ENCODE data around the gene CCR7. TPM values are rescaled to one million over a fixed set of nuclear protein-coding genes. Genes with fewer than 3 reads are reported as not detected.

Gene CCR7
- total and polyA plus RNA-seq, 2 of the 8 experiments (the other 6 are each of a cell fraction or from before 2014, with no cell fraction given), result 0.12 to 0.17 TPM

GRCh38 chr17:40539711-40540411, 25.4 kb downstream of the CCR7 start:
- Histone ChIP-seq H2BK20ac (ENCODE audit: low read length) (peak overlapping the region; percentile 80; the same call in 1 of the 2 replicates), H2AFZ (ENCODE audit: low read length) (no peak overlapping the region), H3K14ac (ENCODE audit: insufficient read length) (no peak overlapping the region), H3K23ac (ENCODE audit: insufficient read length) (no peak overlapping the region), H3K4ac (replicated peaks; ENCODE audit: insufficient read length, low read depth, low read length) (no peak overlapping the region), H4K20me1 (replicated peaks in 1 of 2; ENCODE audit: control insufficient read depth in 1 of 2, insufficient read depth in 2 of 2, low read length in 2 of 2) (peaks cover 0 to 1% of the 10 kb centered on the region in 2 experiments), H2BK12ac (ENCODE audit: low read depth, low read length) (0 out of 2 replicates have a peak overlapping the region, but pooled peaks have one; percentile 28), H3K27me3 (replicated peaks in 1 of 4; ENCODE audit: control insufficient read depth in 3 of 4, extremely low read depth in 1 of 4, insufficient read depth in 3 of 4, low read length in 3 of 4) (no peaks in the 10 kb centered on the region; a peak in 1 of 7 replicates), H4K5ac (ENCODE audit: insufficient read length, low read depth, low read length) (no peak overlapping the region), H3K23me2 (ENCODE audit: low read depth, low read length) (no peaks in the 10 kb centered on the region), H4K8ac (ENCODE audit: extremely low read depth, insufficient read depth, low read length) (no peak overlapping the region), H3K79me2 (ENCODE audit: control insufficient read depth in 1 of 2, insufficient read depth in 2 of 2, low read length in 2 of 2) (no peaks in the 10 kb centered on the region), H2AK5ac (ENCODE audit: low read depth, low read length) (no peak overlapping the region), H4K91ac (replicated peaks; ENCODE audit: insufficient read length, low read length) (no peak overlapping the region), H3K36me3 (ENCODE audit: control insufficient read depth in 2 of 4, insufficient read depth in 4 of 4, low read length in 3 of 4) (no peaks in the 10 kb centered on the region), H3K4me3 (ENCODE audit: extremely low read depth in 1 of 4, insufficient read depth in 2 of 4, low read depth in 3 of 4, low read length in 4 of 4) (no peak overlapping the region), H2BK15ac (ENCODE audit: low read length) (peak overlapping the region; percentile 88; the same call in 1 of the 2 replicates), H3K4me2 (ENCODE audit: insufficient read depth in 1 of 2, low read depth in 2 of 2, low read length in 2 of 2) (no peak overlapping the region), H3K9ac (replicated peaks in 1 of 4; ENCODE audit: extremely low read depth in 1 of 4, low read depth in 3 of 4, low read length in 3 of 4) (no peak overlapping the region), H3K79me1 (ENCODE audit: low read depth, low read length) (no peaks in the 10 kb centered on the region), H3K18ac (ENCODE audit: extremely low read depth, low read length) (no peak overlapping the region), H3K9me3 (ENCODE audit: insufficient read depth in 2 of 2, low read depth in 1 of 2, low read length in 1 of 2) (no peaks in the 10 kb centered on the region), H3K27ac (ENCODE audit: low read depth, low read length) (no peak overlapping the region), H2BK120ac (replicated peaks; ENCODE audit: low read depth, low read length) (no peak overlapping the region), H3K4me1 (replicated peaks in 1 of 4; ENCODE audit: control insufficient read depth in 3 of 4, insufficient read depth in 4 of 4, low read length in 3 of 4) (peaks cover 2 to 9% (median 5%) of the 10 kb centered on the region in 4 experiments; a peak in 6 of 7 replicates), H2BK5ac (ENCODE audit: low read depth, low read length) (no peak overlapping the region), H3K56ac (replicated peaks; ENCODE audit: insufficient read length, low read depth, low read length) (no peak overlapping the region)
- WGBS, 2 experiments (ENCODE audit: extremely low coverage in 1 of 2, insufficient coverage in 1 of 2, insufficient read length in 1 of 2, insufficient replicate concordance in 2 of 2, low coverage in 1 of 2, low lambda C conversion rate in 2 of 2, missing lambda C conversion rate in 1 of 2), result 91% methylated on average over 9 of the region's 9 CpGs; no CpG with 5 or more reads in 1 of the 2 experiments
- ChIA-PET CTCF (ENCODE audit: partially characterized antibody) (interaction anchor here (0.5 to 19.4 kb wide), 17 partner anchors 10 to 541 kb away, joined by 3 to 435 read pairs (median 4); partner anchors contain the start of gene IGFBP4), POLR2A (ENCODE audit: partially characterized antibody) (interaction anchor here (0.5 to 1.6 kb wide), 4 partner anchors 13 to 217 kb away, joined by 3 read pairs; no protein-coding TSS in a partner anchor)
- FAIRE-seq (no peak), DNase-seq (ENCODE audit: low read depth in 1 of 2, low spot score in 2 of 2) (no peak)
- TF ChIP-seq CHD1 (IDR thresholded peaks at IDR 0.05; ENCODE audit: low read depth, low read length) (no peak), YY1 (IDR thresholded peaks at IDR 0.05; ENCODE audit: low read depth, low read length) (no peak), USF2 (IDR thresholded peaks at IDR 0.05; ENCODE audit: low read length) (no peak), MAX (IDR thresholded peaks at IDR 0.05) (no peak), CTCF (IDR thresholded peaks at IDR 0.05; ENCODE audit: control extremely low read depth in 1 of 3, insufficient read depth in 1 of 3, low read depth in 1 of 3, low read length in 3 of 3) (no peak), TBP (IDR thresholded peaks at IDR 0.05; ENCODE audit: low read depth, low read length) (no peak), GABPA (IDR thresholded peaks at IDR 0.05; ENCODE audit: borderline replicate concordance, insufficient read depth, low read length) (no peak), ASH2L (IDR thresholded peaks at IDR 0.05; ENCODE audit: low read length) (no peak)
